HG02852 (cell line): ENCODE data around the gene SAGE1.
"Not testable (repeated sequence)": the region's sequence is repeated elsewhere in the genome, so short reads cannot be mapped to it uniquely, and the experiment has no call there.

Experiments
- ATAC-seq: cut with Tn5 transposase; IDR thresholded peaks from one replicate; pipeline ENCODE4 v1.9.1; 2021; ENCODE audit warnings: mild to moderate bottlenecking, moderate library complexity; ENCODE audit not compliant: unreplicated experiment

Gene SAGE1, protein sequence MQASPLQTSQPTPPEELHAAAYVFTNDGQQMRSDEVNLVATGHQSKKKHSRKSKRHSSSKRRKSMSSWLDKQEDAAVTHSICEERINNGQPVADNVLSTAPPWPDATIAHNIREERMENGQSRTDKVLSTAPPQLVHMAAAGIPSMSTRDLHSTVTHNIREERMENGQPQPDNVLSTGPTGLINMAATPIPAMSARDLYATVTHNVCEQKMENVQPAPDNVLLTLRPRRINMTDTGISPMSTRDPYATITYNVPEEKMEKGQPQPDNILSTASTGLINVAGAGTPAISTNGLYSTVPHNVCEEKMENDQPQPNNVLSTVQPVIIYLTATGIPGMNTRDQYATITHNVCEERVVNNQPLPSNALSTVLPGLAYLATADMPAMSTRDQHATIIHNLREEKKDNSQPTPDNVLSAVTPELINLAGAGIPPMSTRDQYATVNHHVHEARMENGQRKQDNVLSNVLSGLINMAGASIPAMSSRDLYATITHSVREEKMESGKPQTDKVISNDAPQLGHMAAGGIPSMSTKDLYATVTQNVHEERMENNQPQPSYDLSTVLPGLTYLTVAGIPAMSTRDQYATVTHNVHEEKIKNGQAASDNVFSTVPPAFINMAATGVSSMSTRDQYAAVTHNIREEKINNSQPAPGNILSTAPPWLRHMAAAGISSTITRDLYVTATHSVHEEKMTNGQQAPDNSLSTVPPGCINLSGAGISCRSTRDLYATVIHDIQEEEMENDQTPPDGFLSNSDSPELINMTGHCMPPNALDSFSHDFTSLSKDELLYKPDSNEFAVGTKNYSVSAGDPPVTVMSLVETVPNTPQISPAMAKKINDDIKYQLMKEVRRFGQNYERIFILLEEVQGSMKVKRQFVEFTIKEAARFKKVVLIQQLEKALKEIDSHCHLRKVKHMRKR

DNA sequence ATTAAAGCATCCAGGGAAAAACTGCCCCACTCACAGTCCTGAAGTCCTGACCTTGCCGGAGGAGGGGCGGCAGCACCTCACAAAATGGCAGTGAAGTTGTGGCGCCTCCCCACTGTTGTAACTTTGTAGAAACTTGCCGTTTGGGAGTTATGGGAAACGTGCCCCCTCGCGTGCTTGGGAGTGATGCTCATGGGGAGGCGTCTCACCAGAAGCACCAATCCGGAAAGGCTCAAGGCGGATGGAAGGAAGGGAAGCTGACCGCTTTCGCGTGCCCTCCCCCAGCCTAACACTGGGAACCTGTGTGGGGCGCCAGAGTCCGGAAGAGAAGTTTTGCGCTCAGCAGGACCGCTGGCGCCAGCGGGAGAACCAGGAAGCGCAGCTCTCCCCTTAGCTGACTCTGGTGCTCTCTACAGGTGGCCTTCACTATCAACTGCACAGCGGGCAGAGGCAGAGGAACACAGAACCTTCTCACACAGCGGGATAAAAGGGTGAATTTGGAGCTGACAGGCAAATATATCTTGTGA is at the start of gene SAGE1, which contains the start of gene CT45A10:
Gene SAGE1 (plus strand): TSS at position 423 of the 524 bp plus-strand sequence. CDS start 2,527 bp downstream, outside the sequence.
Gene CT45A10 (minus strand): TSS at position 151 of the 524 bp plus-strand sequence. CDS start 8,100 bp downstream, outside the sequence.
- ATAC-seq, result no peak

DNA sequence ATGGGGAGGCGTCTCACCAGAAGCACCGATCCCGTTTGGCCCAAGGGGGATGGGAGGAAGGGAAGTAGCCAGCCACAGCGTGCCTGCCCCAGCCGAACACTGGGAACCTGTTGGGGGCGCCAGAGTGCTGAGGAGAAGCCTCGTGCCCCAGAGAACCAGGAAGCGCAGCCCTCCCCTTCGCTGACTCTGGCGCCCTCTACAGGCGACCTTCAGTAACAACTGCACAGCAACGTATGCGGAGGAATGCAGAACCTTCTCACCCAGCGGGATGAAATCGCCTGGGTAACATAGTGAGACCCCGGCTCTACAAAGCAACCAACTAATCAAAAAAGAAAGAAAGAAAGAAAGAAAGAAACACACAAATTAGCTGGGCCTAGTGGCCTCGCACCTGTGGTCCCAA is 39.1 kb upstream of the SAGE1 start, which contains the start of gene CT45A8:
Gene CT45A8 (minus strand): TSS at position 101 of the 400 bp plus-strand sequence. CDS start 3,755 bp downstream, outside the sequence.
- ATAC-seq, result not testable (repeated sequence)

DNA sequence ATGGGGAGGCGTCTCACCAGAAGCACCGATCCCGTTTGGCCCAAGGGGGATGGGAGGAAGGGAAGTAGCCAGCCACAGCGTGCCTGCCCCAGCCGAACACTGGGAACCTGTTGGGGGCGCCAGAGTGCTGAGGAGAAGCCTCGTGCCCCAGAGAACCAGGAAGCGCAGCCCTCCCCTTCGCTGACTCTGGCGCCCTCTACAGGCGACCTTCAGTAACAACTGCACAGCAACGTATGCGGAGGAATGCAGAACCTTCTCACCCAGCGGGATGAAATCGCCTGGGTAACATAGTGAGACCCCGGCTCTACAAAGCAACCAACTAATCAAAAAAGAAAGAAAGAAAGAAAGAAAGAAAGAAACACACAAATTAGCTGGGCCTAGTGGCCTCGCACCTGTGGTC is 21.8 kb upstream of the SAGE1 start, which contains the start of gene CT45A9:
Gene CT45A9 (minus strand): TSS at position 101 of the 400 bp plus-strand sequence. CDS start 3,751 bp downstream, outside the sequence.
- ATAC-seq, result not testable (repeated sequence)

DNA sequence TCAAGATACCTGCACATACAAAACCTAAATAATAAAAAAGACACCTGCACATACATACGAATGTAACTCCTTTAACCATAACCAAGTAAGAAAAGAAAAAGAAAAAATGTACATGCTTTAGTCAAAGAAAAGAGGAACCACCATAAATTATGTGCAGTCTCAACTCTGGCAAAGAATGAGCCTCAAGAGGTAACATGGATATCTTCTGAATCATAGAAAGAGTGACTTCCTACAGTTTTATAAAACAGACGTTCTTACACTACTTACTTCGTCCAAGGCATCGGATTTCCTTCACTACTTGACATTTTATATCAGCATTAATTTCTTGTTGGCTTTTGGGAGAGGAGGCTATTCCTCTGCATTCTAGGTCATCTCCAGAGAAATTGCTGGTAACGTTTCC is 10.8 kb upstream of the SAGE1 start:
- not testable (repeated sequence) for ATAC-seq

DNA sequence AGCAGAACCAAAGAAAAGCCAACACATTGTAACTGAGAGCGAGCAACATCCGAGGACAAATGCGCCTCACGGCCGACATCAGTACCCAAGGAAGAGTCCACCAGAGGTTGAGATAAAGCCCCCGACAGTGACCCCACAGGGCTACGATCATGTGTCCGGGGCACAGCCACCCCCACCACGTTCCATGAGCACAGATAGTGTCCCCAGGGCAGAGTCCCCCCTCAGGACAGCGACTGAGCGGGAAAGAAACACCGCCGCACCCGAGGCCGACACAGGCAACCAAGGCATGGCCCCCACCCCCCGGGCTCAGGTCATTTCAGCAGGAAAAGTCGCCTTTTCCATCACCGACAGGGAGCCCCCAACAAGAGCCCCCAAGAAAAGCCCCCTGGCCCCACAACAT is 5.3 kb upstream of the SAGE1 start:
- not testable (repeated sequence) for ATAC-seq

DNA sequence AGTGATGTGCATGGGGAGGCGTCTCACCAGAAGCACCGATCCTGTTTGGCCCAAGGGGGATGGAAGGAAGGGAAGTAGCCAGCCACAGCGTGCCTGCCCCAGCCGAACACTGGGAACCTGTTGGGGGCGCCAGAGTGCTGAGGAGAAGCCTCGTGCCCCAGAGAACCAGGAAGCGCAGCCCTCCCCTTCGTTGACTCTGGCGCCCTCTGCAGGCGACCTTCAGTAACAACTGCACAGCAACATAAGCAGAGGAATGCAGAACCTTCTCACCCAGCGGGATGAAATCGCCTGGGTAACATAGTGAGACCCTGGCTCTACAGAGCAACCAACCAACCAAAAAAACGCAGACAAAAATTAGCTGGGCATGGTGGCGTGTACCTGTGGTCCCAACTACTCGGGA is 4.5 kb upstream of the SAGE1 start:
- ATAC-seq, result not testable (repeated sequence)

DNA sequence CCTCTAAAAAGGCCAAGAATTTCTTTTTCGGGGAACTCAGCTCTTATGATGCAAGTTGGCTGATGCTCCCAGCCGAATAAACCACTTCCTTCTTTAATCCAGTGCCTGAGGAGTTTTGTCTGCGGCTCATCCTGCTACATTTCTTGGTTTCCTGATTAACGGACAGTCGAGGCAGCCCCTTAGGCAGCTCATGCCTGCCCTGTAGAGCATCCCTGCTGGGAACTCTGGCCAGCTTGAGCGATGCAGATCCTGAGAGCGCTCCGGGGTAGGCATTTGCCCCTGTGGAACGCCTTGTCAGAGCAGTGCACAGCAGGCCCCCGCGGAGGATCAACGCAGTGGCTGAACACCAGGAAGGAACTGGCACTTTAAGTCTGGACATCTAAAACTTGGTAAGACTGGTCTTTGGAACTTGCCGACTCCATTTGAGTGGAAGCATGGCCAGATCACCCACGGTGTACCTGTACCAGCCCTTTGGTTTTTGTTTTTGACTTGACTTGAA is 3.4 kb upstream of the SAGE1 start:
- no peak for ATAC-seq

DNA sequence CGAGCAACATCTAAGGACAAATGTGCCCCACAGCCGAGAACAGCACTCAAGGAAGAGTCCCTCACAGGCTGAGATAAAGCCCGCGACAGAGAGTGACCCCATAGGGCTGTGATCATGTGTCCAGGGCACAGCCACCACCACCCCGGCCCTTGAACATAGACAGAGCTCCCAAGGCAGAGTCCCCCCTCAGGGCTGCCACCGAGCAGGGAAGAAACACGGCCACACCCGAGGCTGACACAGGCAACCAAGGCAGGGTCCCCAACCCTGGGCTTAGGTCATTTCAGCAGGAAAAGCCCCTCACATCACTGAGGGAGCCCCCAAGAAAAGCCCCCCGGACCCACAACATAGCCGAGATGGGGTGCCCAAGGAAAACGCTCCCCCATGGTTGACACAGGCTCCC is 735 bp upstream of the SAGE1 start:
- no peak for ATAC-seq

DNA sequence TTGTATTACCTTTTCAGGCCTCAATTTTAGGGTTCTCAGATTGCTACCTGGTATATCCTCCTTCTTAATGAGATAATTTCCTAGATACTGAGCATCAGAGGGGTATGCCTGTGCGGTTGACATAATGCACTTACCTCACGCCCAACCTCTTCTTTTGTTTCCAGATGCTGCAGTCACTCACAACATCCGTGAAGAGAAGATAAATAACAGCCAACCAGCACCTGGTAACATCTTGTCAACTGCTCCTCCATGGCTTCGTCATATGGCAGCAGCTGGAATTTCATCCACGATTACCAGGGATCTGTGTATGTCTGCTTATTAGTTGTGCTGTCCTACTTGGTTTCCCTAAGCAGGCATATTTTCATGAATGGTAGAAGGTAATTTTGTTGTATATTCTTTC is 16.7 kb downstream of the SAGE1 start:
- ATAC-seq, result no peak

DNA sequence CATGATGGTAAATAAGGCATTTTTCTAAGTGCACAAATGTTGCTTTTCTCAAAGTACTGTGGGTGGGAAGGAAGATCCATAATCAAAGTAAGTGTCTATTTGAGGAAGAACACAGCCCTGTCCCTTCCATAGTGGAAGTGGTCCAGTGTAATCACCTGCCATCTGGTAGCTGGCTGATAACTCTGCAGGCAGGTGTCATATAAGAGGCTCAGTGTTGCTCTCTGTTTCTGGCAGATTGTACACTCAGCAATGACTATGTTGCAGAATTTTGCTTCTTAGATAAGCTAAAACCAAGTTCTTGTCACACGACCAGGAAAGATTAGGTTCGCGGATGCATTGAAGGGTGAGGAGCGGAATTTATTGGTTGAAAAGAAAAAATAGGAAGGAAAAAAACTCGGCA is 20.9 kb downstream of the SAGE1 start:
- ATAC-seq, result no peak

DNA sequence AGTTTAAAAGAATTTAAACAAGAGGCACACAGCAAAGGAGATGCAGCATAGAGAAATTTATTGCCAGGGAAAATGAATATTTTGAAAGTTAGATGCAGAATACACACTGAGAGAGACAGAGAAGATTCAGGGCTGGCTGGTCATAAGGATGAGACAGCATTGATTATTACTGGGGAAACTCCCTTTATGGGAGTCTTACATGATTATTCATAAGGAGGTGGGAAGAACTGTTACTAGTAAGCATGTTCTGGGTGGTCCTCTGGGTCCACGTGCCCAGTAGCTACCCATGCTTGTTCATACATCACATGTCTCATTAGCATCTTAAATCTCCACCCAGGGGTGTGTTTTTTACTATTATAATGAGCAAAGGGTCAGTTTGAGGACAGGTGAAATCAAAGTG is 27.0 kb downstream of the SAGE1 start:
- ATAC-seq, result not testable (repeated sequence)

DNA sequence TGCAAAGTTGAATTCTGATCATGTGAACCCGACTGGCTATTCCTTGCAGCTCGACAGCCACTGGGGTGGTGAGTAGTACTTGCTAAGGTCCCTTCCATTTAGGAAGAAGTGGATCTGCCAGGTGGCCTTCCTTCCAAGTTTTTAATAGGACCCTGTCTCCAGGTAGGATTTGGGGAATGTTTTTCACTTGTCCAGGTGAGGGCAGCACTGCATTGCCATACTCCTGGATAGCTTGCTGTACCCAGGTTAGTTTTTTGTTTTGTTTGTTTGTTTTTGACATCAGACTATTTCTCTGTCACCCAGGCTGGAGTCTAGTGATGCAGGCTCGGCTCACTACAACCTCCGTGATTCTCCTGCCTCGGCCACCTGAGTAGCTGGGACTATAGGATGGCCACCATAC is 29.8 kb downstream of the SAGE1 start:
- no peak for ATAC-seq

DNA sequence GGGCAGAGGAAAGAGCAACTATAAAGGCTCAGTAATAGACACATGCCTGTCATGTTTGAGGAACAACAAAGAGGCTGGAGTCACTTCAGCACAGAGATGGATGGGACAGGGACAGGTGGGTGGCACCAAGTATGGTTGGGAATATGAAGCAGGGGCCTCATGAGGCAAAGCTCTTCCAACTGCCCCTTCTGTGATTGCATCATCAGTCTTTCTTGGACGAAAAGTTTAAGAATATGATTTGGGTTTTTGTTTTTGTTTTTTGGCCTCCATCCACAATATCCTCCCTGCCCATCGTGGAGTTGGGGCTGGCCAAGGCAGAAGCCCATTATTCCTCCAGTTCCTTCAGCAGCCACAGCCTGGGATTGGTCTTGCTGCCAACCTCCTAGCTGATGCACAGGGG is 34.4 kb downstream of the SAGE1 start:
- ATAC-seq, result no peak

DNA sequence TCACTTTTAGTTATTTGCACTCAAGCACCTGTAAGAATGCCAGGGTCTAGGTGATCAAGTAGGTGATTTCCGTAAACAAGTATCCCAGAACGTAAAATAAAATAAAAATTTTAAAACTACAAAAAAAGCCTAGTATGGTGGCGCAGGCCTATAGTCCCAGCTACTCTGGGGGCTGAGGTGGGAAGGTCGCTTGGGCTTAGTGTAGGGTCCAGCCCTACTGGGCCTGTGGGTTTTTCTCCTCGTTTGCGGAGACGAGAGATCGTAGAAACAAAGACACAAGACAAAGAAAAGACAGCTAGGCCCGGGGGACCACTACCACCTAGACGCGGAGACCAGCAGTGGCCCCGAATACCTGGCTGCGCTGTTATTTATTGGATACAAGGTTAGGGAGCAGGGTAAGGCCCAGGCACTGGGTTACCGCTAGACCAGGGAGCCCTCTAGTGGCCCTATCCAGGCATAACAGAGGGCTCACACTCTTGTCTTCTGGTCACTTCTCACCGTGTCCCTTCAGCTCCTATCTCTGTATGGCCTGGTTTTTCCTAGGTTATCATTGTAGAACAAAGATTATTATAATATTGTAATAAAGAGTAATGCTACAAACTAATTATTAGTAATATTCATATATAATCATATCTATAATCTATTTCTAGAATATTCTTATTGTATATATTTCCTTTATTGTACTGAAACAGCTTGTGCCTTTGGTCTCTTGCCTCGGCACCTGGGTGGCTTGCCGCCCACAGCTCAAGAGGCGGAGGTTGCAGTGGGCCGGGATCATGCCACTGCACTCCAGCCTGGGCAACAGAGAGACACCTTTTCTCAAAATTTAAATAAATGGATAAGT is 38.4 kb downstream of the SAGE1 start:
- ATAC-seq, result peak; percentile 70

DNA sequence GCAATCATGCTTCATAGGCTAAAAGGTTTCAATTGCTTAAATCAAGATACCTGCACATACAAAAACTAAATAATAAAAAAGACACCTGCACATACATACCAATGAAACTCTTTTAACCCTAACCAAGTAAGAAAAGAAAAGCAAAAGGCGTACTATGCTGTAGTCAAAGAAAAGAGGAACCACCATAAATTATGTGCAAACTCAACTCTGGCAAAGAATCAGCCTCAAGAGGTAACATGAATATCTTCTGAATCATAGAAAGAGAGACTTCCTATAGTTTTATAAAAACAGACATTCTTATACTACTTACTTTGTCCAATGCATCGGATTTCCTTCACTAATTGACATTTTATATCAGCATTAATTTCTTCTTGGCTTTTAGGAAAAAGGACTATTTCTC is 51.0 kb downstream of the SAGE1 start:
- no peak for ATAC-seq

DNA sequence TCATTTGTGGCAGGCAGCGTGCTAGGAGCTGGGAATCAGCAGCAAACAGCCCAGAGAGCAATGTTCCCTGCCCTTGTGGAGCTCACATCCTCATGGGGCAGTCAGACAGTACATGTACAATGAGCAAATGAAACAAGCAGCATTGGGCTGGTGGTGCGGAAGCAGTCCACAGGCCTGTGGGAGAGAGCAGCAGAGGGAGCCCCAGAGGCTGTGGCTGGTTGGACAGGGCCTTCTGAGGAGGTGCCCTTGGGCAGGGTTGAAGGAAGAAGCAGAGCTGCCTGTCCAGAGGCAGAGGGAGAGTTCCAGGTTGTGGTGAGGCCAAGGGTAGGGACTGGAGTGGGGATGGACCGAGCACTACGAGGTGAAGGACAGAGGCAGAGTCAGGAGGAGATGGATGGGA is 57.8 kb downstream of the SAGE1 start:
- ATAC-seq, result no peak
